ENCODE measurements around the gene DAZAP1.

- TF ChIP-seq CTCF (IDR thresholded peaks at IDR 0.05; ENCODE audit: insufficient read depth, low read length, poor library complexity, severe bottlenecking): no peak
- TF ChIP-seq EZH2phosphoT487 (conservative IDR thresholded peaks at IDR 0.05; ENCODE audit: low read length): no peak
These were observed 9.5 kb upstream of the DAZAP1 start for GRCh38 chr19:1397838-1398237.
